Activated naive CD4-positive, alpha-beta T cell treated with anti-CD3 and anti-CD28 coated beads for 36 hours (primary cell): ENCODE data around the gene IKZF2. TPM values are rescaled to one million over a fixed set of nuclear protein-coding genes. Genes with fewer than 3 reads are reported as not detected.

Experiments used
- CTCF ChIA-PET: fragments of 350-600 bp; sonication (Branson Sonifier 250); formaldehyde crosslinking; loops from one replicate; lab custom pipeline; 2021; ENCODE audit warnings: antibody characterized with exemption; lab: Charles Lee
- DNase-seq: peaks from one replicate; pipeline ENCODE4 v3.0.0-alpha.2; 2020
- H3K27ac Mint-ChIP-seq: one replicate; pipeline ENCODE4 v1.8.0; 2021; ENCODE audit warnings: mild to moderate bottlenecking, mixed read lengths
- H3K27me3 Mint-ChIP-seq: one replicate; pipeline ENCODE4 v1.8.0; 2021; ENCODE audit warnings: low read depth, mixed read lengths
- H3K36me3 Mint-ChIP-seq: one replicate; pipeline ENCODE4 v1.8.0; 2021; ENCODE audit warnings: low read depth, mixed read lengths
- H3K4me1 Mint-ChIP-seq: one replicate; pipeline ENCODE4 v1.8.0; 2021; ENCODE audit warnings: low read depth, mixed read lengths
- H3K4me3 Mint-ChIP-seq: one replicate; pipeline ENCODE4 v1.8.0; 2021; ENCODE audit warnings: mild to moderate bottlenecking, moderate library complexity, mixed read lengths
- H3K9me3 Mint-ChIP-seq: one replicate; pipeline ENCODE4 v1.8.0; 2021; ENCODE audit warnings: mixed read lengths
- intact Hi-C: fragments of 100-400 bp; cut with micrococcal nuclease; formaldehyde crosslinking; loops from one replicate; pipeline ENCODE4 v1.15.1; 2023
- total RNA-seq, 2 experiments: library from RNA; stranded (reverse); gene quantifications; one replicate each; pipeline ENCODE4 v1.2.3, GENCODE V29; 2021

IKZF2 gene
- total RNA-seq, 2 experiments from 2014 or later: 1.6 to 1.7 TPM

DNA sequence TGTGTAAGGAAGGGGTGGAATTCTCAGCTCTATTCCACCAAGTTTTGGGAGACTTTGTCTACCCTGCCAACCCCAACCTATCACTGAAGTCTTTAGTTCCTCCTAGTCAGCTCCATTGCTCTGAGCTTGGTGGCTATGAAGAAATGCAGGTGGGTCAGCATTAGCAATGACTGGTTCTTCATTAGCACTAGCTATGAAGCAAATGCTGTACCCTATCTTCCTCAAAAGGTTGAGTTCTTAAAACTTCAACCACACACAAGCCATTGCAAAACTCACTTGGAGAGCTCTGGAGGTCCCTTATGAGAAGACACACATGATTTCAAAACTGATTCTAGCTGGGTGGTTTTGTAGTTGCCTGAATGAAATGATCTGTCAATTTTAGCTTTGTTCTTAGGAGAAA lies 193.8 kb downstream of the IKZF2 start:
- Mint-ChIP-seq H3K27me3 (no peaks in the 10 kb centered on the region), H3K27ac (no peak overlapping the region), H3K4me1 (peaks cover 20% of the 10 kb centered on the region), H3K36me3 (no peaks in the 10 kb centered on the region), H3K9me3 (no peaks in the 10 kb centered on the region), H3K4me3 (no peak overlapping the region)
- intact Hi-C loops: loop anchor here (1.0 kb wide), 1 partner anchor 11 kb away; no protein-coding TSS in a partner anchor
- CTCF ChIA-PET: interaction anchor here (0.8 to 1.4 kb wide), 2 partner anchors 94 to 196 kb away, joined by 3 read pairs; no protein-coding TSS in a partner anchor
- DNase-seq: no peak

DNA sequence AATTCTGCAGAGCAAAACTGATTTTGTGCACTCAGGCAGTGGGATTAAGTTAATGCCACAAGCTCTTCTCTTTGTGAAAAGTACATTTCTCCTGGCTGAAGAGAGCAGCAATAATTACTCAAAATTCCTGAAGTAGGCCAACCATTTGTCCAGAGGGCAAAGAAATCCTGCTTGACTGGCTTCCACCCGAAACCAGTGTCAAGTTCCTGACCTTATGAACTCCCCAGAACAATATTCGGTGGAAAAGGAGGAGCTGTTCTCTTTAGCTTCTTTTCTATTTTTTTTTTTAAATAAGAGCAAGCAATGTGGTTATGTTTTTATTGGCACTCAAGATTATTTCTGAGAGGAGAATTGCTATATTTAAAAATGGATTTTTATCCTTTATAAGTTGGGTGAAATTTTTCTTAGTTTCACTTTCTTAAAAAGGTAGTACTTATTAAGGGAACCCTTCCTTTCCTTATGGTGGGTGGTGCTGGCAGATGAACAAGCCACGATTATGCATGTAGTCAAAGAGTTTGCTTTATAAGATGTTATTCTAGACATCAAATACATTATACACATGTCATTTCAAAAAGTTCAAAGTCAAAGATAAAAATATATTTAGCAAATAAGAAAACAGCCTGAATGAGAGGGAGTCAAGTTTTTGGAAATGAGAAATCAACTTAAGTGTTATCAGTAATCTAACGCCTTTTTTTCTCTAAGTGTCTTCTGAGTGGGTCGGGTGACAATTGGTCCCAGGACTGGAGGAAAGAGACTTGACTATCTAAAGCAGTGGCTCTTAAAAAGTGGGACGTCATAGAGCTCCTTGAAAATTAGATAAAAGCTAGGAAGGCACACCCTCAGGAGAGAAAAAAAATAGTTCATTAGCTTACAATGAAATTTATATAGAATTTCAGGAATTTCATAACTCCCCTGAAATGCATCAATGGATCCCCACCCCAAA lies 194.5 kb downstream of the IKZF2 start:
- Mint-ChIP-seq H3K4me1 (peaks cover 20% of the 10 kb centered on the region), H3K9me3 (no peaks in the 10 kb centered on the region), H3K27me3 (no peaks in the 10 kb centered on the region), H3K36me3 (no peaks in the 10 kb centered on the region), H3K27ac (no peak overlapping the region), H3K4me3 (no peak overlapping the region)
- intact Hi-C loops: no loop called here
- CTCF ChIA-PET: interaction anchor here (0.8 to 1.4 kb wide), 2 partner anchors 93 to 197 kb away, joined by 3 read pairs; no protein-coding TSS in a partner anchor
- DNase-seq: no peak

DNA sequence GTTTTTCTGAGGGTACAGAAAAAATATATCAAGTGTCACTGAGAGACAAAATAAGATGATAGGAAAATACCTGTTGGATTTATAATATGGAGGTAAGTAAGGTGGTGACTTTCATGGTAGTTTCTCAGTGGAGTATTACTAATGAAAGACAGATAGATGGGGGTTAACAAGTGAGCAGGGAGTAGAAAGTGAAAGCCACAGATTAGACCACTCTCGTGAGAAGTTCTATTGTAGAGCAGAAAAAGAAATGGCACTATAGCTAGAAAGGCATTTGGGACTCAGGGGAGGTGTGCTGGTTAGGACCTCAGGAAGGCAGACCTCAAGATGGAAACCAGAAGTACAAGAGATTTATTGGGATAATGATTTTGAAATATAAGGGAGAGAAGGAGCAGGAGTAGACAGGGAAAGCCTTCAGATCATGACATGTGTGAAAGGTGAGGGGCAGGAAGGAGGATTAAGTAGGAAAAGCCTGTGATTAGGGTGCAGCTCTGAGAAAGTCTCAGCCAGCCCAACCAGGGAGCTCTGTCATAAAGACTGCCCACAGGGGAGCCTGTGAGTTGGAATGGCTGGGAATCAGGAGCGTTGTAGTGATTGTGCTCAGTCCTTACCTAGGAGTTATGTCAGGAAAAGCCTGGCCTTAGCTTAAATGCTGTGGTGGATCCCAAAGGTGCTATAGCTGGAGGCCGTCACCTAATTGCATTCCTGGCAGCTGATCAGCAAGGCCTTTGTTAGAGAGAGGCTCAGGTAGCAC lies 198.1 kb downstream of the IKZF2 start:
- H3K36me3 Mint-ChIP-seq: no peaks in the 10 kb centered on the region
- DNase-seq: no peak
- intact Hi-C loops: no loop called here
- peaks cover 13% of the 10 kb centered on the region for H3K4me1 Mint-ChIP-seq
- CTCF ChIA-PET: no interaction called here
- H3K27ac Mint-ChIP-seq: no peak overlapping the region
- no peaks in the 10 kb centered on the region for H3K27me3 Mint-ChIP-seq
- H3K9me3 Mint-ChIP-seq: no peaks in the 10 kb centered on the region
- H3K4me3 Mint-ChIP-seq: no peak overlapping the region

DNA sequence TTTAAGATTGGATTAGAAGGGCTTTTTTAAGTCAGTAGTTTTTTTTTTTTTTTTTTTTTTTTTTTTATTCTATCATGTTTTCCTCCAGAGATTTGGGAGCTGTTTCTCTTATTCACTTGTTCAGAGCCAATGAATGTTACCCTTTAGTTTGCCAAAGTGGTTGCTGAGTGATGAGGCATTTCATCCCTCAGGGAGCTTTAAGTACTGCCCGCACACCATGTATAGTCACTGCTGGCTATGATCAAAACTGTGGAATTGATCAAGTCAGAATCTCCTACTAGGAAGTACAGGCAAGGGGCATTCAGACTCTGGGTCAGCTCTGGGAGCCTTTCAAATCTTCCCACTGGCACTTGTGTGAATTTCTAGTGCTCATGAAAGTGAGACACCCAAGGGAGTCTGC lies 201.6 kb downstream of the IKZF2 start:
- DNase-seq: no peak
- no peak overlapping the region for H3K27ac Mint-ChIP-seq
- CTCF ChIA-PET: interaction anchor here (0.6 kb wide), 1 partner anchor 17 kb away, joined by 3 read pairs; no protein-coding TSS in a partner anchor
- no peaks in the 10 kb centered on the region for H3K27me3 Mint-ChIP-seq
- no peaks in the 10 kb centered on the region for H3K36me3 Mint-ChIP-seq
- no peaks in the 10 kb centered on the region for H3K4me1 Mint-ChIP-seq
- intact Hi-C loops: no loop called here
- H3K4me3 Mint-ChIP-seq: no peak overlapping the region
- H3K9me3 Mint-ChIP-seq: no peaks in the 10 kb centered on the region

Other genes starting within 250 kb of the IKZF2 start
- gene SPAG16, start 132.9 kb upstream of the IKZF2 start, total RNA-seq: 1 to 10 TPM; 8.4 to 8.8 TPM